IMR-90 (cell line): Measurements from ENCODE around the gene SUPT20HL2. TPM values are rescaled to one million over a fixed set of nuclear protein-coding genes. Genes with fewer than 3 reads are reported as not detected.
"Not testable (repeated sequence)": the region's sequence is repeated elsewhere in the genome, so short reads cannot be mapped to it uniquely, and the experiment has no call there.

Source experiments
- ATAC-seq: fragments of 200-7000 bp; cut with Tn5 transposase; 2 replicates; pipeline ENCODE4 v1.9.1; 2020; ENCODE audit warnings: low read depth, mild to moderate bottlenecking, moderate library complexity
- BruUV-seq: library from RNA; stranded (reverse); fragments of 400-500 nt; replicated peaks from 2 replicates; lab custom pipeline; 2021; lab: Mats Ljungman, UMichigan
- CTCF ChIA-PET: fragments of 300-600 bp; formaldehyde crosslinking; extraction: SDS; loops from one replicate; lab custom pipeline; 2021; ENCODE audit warnings: antibody characterized with exemption; lab: Yijun Ruan, JAX
- POLR2A ChIA-PET: fragments of 300-600 bp; sonication (Branson Sonifier 250); formaldehyde crosslinking; loops from one replicate; lab custom pipeline; 2022; ENCODE audit warnings: antibody characterized with exemption; ENCODE audit not compliant: unreplicated experiment; lab: Charles Lee
- DNase-seq: peaks from one replicate; pipeline ENCODE4 v3.0.0; 2013
- H2AFZ ChIP-seq: replicated peaks from 2 replicates; pipeline ENCODE3; 2013; ENCODE audit warnings: low read length, mild to moderate bottlenecking; ENCODE audit not compliant: poor library complexity
- H2AK5ac ChIP-seq: 2 replicates; pipeline ENCODE4 v1.6.1; 2013; ENCODE audit warnings: low read depth, low read length, inconsistent platforms
- H2AK9ac ChIP-seq: replicated peaks from 2 replicates; pipeline ENCODE3; 2013; ENCODE audit warnings: mild to moderate bottlenecking, low read depth, low read length, moderate library complexity; ENCODE audit not compliant: poor library complexity
- H2BK120ac ChIP-seq: 2 replicates; pipeline ENCODE4 v1.6.1; 2013; ENCODE audit warnings: low read depth, low read length, inconsistent platforms
- H2BK15ac ChIP-seq: 3 replicates; pipeline ENCODE4 v1.6.1; 2013; ENCODE audit warnings: low read depth, low read length, inconsistent platforms
- H2BK20ac ChIP-seq: 2 replicates; pipeline ENCODE4 v1.6.1; 2013; ENCODE audit warnings: low read depth, mild to moderate bottlenecking, inconsistent platforms, low read length, moderate library complexity
- H2BK5ac ChIP-seq: 2 replicates; pipeline ENCODE4 v1.6.1; 2013; ENCODE audit warnings: mild to moderate bottlenecking, low read depth, low read length, inconsistent platforms; ENCODE audit not compliant: poor library complexity, severe bottlenecking
- H3K14ac ChIP-seq: replicated peaks from 2 replicates; pipeline ENCODE4 v1.6.1; 2013; ENCODE audit warnings: low read depth, low read length, inconsistent platforms
- H3K18ac ChIP-seq: 2 replicates; pipeline ENCODE4 v1.6.1; 2013; ENCODE audit warnings: low read depth, low read length, control low read depth
- H3K23ac ChIP-seq: 2 replicates; pipeline ENCODE4 v1.6.1; 2013; ENCODE audit warnings: low read depth, low read length, inconsistent platforms
- H3K27ac ChIP-seq: 2 replicates; pipeline ENCODE4 v1.5.1; 2013; ENCODE audit warnings: mild to moderate bottlenecking, control low read depth, low read length; ENCODE audit not compliant: insufficient read depth
- H3K27me3 ChIP-seq: 2 replicates; pipeline ENCODE4 v1.6.1; 2013; ENCODE audit warnings: low read length; ENCODE audit not compliant: control insufficient read depth, insufficient read depth
- H3K36me3 ChIP-seq: 2 replicates; pipeline ENCODE4 v1.6.1; 2013; ENCODE audit warnings: low read length, mixed read lengths; ENCODE audit not compliant: control insufficient read depth, insufficient read depth
- H3K4ac ChIP-seq: 2 replicates; pipeline ENCODE4 v1.6.1; 2013; ENCODE audit warnings: low read depth, low read length, inconsistent platforms
- H3K4me1 ChIP-seq: 2 replicates; pipeline ENCODE4 v1.6.1; 2013; ENCODE audit warnings: low read length, mixed read lengths; ENCODE audit not compliant: control insufficient read depth, insufficient read depth
- H3K4me2 ChIP-seq: 2 replicates; pipeline ENCODE4 v1.6.1; 2013; ENCODE audit warnings: low read depth, mild to moderate bottlenecking, control low read depth, low read length, moderate library complexity
- H3K4me3 ChIP-seq: 2 replicates; pipeline ENCODE4 v1.5.1; 2013; ENCODE audit warnings: low read depth, mild to moderate bottlenecking, control low read depth, low read length, moderate library complexity; ENCODE audit not compliant: insufficient read depth
- H3K56ac ChIP-seq: 2 replicates; pipeline ENCODE4 v1.6.1; 2013; ENCODE audit warnings: low read length, inconsistent platforms; ENCODE audit not compliant: insufficient read depth; ENCODE audit errors: extremely low read depth
- H3K79me1 ChIP-seq, 2 experiments: 2 replicates each; pipeline ENCODE4 v1.6.1; 2013; ENCODE audit warnings: low read length in 2 of 2, inconsistent platforms in 1 of 2, low read depth in 1 of 2
- H3K9ac ChIP-seq: 2 replicates; pipeline ENCODE4 v1.6.1; 2013; ENCODE audit warnings: low read depth, low read length, control low read depth
- H3K9me1 ChIP-seq: 2 replicates; pipeline ENCODE4 v1.6.1; 2013; ENCODE audit warnings: low read length, inconsistent platforms; ENCODE audit not compliant: insufficient read depth
- H3K9me3 ChIP-seq: 2 replicates; pipeline ENCODE4 v1.6.1; 2013; ENCODE audit warnings: low read length; ENCODE audit not compliant: control insufficient read depth, insufficient read depth
- H4K20me1 ChIP-seq: 2 replicates; pipeline ENCODE4 v1.6.1; 2013; ENCODE audit warnings: low read length, inconsistent platforms; ENCODE audit not compliant: insufficient read depth
- H4K5ac ChIP-seq: 2 replicates; pipeline ENCODE4 v1.6.1; 2013; ENCODE audit warnings: mild to moderate bottlenecking, low read depth, low read length, control low read depth
- H4K8ac ChIP-seq, 2 experiments: 2 replicates each; pipeline ENCODE4 v1.6.1; 2013; ENCODE audit warnings: low read depth in 2 of 2, low read length in 2 of 2, control low read depth in 1 of 2, inconsistent platforms in 1 of 2
- H4K91ac ChIP-seq: 2 replicates; pipeline ENCODE4 v1.6.1; 2013; ENCODE audit warnings: low read depth, low read length, inconsistent platforms; ENCODE audit not compliant: insufficient read depth
- WGBS, 2 experiments: methylation state at CpG; one replicate each; pipeline versions ENCODE4 v1.1.5 to v1.1.7; 2013; ENCODE audit warnings: missing lambda C conversion rate in 2 of 2; ENCODE audit not compliant: insufficient read length in 1 of 2; ENCODE audit errors: extremely low coverage in 2 of 2; 5-methylcytosine and 5-hydroxymethylcytosine counted together
- dilution Hi-C: fragments of 300-500 bp; cut with HindIII; formaldehyde crosslinking; loops from one replicate; pipeline ENCODE4 v1.14.3; 2018; ENCODE audit warnings: low sequenced_read_pairs; ENCODE audit not compliant: unreplicated experiment
- in situ Hi-C: fragments of 300-500 bp; cut with MboI; formaldehyde crosslinking; loops from 3 replicates; pipeline ENCODE4 v1.14.3; 2019; ENCODE audit warnings: low sequenced_read_pairs, inconsistent platforms, mixed read lengths
- intact Hi-C: fragments of 100-400 bp; cut with micrococcal nuclease; formaldehyde crosslinking; loops from 2 replicates; pipeline ENCODE4 v1.10.0; 2022
- polyA plus RNA-seq, 3 experiments: library from polyadenylated mRNA; depleted of rRNA; stranded (reverse); fragments of >200 nt; gene quantifications; 2 replicates each; pipeline ENCODE4 v1.2.3, GENCODE V29; 2012; ENCODE audit warnings: low replicate concordance in 1 of 3
- total RNA-seq: library from RNA; depleted of rRNA; stranded (reverse); fragments of >200 nt; gene quantifications from 2 replicates; pipeline ENCODE4 v1.2.3, GENCODE V29; 2012

Gene SUPT20HL2
- total and polyA plus RNA-seq, 2 of the 4 experiments (the other 2 are of a cell fraction), result not detected

- H2AFZ ChIP-seq, H4K91ac ChIP-seq, H4K5ac ChIP-seq, dilution Hi-C loops, H2BK5ac ChIP-seq, DNase-seq, H3K27me3 ChIP-seq, H2BK15ac ChIP-seq, H3K4me2 ChIP-seq, ATAC-seq, H2BK120ac ChIP-seq, BruUV-seq, H3K4me3 ChIP-seq, H3K79me1 ChIP-seq, H2AK9ac ChIP-seq, in situ Hi-C loops, H3K4ac ChIP-seq, POLR2A ChIA-PET, H4K8ac ChIP-seq, H3K36me3 ChIP-seq, H3K9me1 ChIP-seq, H4K20me1 ChIP-seq, H3K9me3 ChIP-seq, intact Hi-C loops, H3K4me1 ChIP-seq, H3K56ac ChIP-seq, H3K27ac ChIP-seq, CTCF ChIA-PET, H2BK20ac ChIP-seq, H3K23ac ChIP-seq, H2AK5ac ChIP-seq, H3K18ac ChIP-seq, H3K9ac ChIP-seq, H3K14ac ChIP-seq: not testable (repeated sequence)
- WGBS, 2 experiments, result no CpG with 5 or more reads among the region's 6 CpGs
Measured at GRCh38 chrX:24309580-24310374, 4.1 kb downstream of the SUPT20HL2 start.

GRCh38 chrX:24308803-24309202 is 5.1 kb downstream of the SUPT20HL2 start:
- H3K18ac ChIP-seq, H3K27ac ChIP-seq, H2AK5ac ChIP-seq, H4K8ac ChIP-seq, POLR2A ChIA-PET, H3K14ac ChIP-seq, H3K4me3 ChIP-seq, H4K5ac ChIP-seq, H2AFZ ChIP-seq, H3K9ac ChIP-seq, ATAC-seq, H3K4me1 ChIP-seq, BruUV-seq, DNase-seq, H2AK9ac ChIP-seq, dilution Hi-C loops, H3K36me3 ChIP-seq, in situ Hi-C loops, H3K79me1 ChIP-seq, H4K91ac ChIP-seq, H3K4me2 ChIP-seq, H3K4ac ChIP-seq, H2BK20ac ChIP-seq, intact Hi-C loops, H3K23ac ChIP-seq, H2BK5ac ChIP-seq, H4K20me1 ChIP-seq, H3K27me3 ChIP-seq, CTCF ChIA-PET, H2BK15ac ChIP-seq, H3K9me3 ChIP-seq, H2BK120ac ChIP-seq, H3K56ac ChIP-seq, H3K9me1 ChIP-seq: not testable (repeated sequence)
- no CpG with 5 or more reads among the region's 4 CpGs for WGBS, 2 experiments
